ENCODE measurements around the gene SEC14L5.
A peak's percentile ranks its signal among the peaks of the same experiment; 100 is the strongest.
"Not testable (repeated sequence)": the region's sequence is repeated elsewhere in the genome, so short reads cannot be mapped to it uniquely, and the experiment has no call there.

Gene SEC14L5

DNA sequence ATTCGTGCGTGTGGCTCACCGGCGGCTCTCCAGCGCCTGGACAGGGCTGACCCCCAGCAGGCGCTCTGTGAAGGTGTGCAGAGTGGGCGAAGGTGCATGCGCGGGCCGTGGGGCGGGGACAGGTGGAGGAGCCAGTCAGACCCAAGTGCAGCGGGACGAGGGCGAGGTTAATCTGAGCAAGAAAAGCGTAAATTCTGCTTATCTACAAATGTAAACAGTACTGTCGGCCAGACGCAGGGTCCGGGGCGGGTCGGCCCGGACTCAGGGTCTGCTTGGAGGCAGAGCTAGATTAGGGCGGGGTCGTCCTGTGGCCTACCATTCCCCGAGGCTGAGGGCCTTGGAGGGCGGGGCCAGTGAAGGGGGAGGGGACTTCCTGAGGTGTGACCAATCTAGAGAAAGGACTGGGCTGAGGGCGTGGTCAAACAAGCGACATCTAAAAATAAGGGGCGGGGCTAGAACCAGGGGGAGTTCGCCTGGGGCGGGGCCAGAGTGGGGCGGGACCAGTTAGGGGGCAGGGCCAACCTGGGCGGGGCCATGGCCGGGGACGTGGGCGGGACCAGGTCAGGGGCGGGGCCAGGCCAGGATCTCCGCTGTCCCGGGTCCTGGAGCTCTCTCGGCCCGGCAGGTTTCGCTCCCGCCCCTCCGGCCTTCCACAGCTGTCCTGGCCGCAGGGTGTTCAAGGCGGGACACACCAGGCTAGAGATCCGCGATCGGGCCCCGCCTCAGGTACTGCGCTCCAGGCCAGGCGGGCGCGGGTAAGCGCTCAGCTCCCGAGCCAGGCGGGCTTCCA lies at the start of gene SEC14L5:
TSS of gene SEC14L5 (plus strand) at position 611 of the 790 bp plus-strand sequence. CDS start 994 bp downstream, outside the sequence.
- DNase-seq = peak; percentile 90

DNA sequence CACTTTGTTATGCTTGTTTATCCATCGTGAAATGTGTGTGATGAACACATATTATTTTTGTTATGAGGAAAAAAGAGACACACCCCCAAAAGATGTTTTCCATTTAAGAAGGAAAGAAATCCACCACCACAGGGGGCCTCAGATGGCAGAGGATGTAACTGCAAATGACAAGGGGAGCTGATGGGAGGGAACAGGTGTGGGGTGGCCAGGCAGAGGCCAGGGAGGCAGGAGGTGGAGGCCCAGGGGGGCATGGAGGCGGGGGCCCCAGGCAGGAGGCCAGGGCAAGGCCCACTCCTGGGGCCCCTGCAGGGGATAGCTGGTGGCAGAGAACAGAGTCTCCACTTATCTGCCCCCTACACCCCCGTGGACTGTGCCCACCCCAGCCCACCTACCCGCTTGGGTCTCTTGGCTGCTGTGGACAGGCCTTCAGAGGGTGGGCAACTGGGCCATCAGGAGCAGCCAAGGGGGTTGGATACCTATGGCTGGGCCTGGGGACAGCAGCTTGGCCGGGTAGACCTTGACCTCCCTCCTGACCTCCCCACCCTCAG lies 49.2 kb upstream of the SEC14L5 start:
- DNase-seq = no peak

DNA sequence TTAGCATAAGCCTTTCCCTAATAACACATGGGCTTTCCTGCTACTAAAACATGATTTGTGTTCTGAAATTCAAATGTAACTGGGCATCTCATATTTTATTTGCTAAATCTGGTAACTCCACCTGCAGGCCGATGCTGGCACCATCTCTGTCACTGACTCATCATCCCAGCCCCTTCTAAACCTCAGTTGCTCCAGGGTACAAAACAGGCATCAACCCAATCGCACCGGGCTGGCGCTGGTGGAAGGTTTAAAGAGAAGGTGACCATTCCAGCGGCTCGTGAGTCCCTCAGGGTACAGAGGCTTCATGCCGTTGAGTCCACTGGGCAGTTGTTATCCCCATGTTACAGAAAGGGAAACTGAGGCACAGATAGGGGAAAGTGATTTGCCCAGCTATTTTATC lies 48.3 kb upstream of the SEC14L5 start:
- no peak for DNase-seq

DNA sequence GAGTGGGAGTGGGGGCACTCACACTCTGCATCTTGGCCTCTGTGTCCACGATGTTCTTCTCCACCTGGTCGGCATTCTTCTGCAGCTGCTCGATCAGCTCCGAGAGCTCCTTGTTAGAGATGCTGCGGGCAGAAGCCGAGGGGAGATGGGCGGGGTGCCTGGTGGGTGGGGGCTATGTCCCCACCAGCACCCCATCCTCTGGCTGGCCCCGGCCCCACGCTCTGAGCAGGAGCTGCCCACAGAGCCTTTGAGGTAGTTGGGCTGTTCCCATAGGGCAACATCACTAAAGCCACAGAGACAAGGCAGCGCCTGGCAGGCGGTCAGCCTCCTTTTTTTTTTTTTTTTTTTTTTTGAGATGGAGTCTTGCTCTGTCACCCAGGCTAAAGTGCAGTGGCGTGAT lies 47.3 kb upstream of the SEC14L5 start:
- no peak for DNase-seq

DNA sequence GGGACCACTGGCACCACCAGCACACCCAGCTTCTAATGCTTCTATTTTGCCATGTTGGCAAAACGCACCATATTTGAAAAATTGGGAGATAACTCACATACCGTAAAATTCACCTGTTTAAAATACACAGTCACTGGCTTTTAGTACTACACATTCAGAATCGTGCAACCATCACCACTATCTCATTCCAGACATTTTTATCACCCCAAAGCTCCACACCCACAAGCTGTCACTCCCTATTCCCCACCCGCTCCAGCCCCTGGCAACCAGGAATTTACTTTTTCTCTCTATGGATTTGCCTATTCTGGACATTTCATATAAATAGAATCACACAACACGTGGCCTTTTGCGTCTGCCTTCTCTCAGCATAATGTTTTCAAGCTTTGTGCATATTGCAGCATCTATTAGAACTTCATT lies 46.2 kb upstream of the SEC14L5 start:
- no peak for DNase-seq

DNA sequence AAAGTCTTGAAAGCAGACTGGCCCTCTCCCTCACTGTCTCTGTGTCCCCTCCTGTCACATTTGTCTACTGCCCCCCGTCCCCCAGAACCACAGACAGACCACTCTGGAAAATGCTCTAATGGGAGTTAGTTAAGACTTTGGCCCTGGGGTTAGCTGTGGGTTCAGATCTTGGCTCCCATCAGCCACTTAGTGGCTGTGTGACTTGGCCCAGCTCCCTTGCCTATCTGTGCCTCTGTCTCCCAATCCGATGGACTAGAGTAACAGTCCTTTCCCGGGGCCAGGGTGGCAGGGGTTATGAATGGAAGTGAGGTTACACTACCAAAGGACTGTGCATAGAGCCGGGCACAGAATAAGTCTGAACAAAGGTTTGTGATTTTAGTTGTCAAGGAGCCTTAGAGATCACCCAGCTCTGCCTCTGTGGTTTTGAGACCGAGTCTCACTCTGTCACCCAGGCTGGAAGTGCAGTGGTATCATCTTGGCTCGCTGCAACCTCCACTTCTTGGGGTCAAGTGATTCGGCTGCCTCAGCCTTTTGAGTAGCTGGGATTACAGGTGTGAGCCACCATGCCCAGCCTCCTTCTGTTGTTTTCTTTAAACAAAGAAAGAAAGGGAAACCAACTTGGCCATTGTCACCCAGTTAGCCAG lies 44.9 kb upstream of the SEC14L5 start:
- DNase-seq = no peak

DNA sequence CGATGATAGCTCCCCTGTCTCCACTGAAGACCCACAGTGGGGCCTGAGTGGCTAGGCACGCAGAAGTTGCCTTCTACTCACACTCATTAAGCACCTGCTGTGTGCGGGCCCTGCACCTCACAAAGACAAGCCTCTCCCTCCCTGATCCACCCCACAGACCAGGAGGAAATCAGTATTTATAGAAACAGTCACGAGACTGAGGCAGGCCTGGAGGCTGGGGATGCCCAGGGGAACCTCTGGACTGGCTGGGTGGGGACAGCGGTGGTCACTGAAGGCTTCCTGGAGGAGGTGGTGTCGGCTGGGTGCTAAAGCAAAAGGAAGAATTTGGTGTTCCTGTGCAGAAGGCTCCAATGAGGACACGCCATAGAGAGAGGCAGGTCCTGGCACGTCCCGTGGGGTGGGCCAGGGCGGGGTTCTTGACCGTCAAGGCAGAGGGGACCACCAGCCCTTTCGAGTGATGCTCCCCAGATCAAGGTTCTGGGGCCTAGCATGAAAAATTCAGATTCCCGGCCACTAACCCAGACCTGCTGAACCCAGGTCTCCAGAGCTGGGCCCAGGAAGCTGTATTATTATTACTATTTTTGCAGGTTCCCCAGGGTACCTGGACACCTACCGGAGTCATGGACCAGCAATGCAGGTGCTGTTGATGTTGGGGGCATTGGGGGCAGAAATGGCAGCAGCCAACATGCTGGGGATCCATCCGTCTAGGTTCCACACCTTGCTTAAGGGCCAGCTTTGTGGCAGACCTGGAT lies 44.2 kb upstream of the SEC14L5 start:
- no peak for DNase-seq

DNA sequence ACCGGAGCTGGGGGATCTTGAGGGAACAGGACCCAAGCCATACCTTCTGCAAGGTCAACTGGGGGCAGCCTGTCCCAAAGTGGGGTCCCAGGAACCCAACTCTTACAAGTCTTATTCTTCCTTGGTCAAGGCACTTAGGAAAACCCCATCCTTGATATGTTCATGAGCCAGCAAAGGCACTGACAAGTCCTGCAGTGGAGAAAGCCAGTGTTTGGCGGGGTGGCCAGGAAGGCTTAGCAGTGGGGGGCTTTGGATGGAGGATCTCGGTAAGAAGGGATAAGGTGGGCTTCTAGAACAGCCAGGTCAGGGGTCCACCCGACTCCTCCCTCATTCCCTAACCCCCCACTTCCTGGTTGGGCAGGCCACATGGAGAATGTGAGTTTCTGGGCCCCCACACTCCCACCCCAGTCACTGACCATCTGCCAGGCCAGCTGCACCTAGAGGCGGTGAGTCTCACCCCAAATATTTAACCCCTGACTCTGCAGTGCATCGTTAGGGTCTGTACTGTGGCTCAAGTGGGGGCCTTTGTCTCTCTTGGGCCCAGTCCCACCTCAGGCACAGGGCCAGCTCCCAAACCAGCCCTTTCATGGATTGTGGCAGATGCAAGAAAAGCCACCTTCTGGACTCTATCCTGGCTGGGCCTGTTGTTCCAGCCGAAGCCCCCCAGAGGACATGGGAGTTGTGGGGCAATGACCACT lies 43.5 kb upstream of the SEC14L5 start:
- DNase-seq = no peak

DNA sequence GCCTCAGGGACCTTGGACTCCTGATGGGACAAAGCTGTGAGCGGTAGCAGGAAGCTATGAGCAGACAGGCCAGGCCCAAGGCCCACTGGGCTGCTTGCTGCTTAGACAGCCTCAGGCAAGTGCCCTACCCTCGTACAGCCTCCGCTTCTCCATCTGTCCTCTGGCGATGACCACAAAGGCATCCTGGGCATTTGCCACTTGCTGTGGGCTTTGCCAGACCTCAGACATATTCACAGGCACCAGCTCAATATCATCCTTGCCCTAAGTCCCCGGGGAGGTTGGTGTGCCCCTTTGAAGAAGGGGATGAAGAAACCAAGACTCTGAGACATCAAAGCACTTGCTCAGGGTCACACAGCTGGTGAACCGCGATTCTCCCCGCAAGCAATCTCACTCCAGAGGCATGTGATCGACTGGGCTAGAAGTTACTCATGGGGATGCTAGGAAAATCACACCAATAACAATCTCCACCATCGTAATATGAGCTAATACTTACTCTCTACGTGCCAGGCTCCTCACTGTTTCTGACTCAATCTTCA lies 42.8 kb upstream of the SEC14L5 start:
- DNase-seq = no peak

DNA sequence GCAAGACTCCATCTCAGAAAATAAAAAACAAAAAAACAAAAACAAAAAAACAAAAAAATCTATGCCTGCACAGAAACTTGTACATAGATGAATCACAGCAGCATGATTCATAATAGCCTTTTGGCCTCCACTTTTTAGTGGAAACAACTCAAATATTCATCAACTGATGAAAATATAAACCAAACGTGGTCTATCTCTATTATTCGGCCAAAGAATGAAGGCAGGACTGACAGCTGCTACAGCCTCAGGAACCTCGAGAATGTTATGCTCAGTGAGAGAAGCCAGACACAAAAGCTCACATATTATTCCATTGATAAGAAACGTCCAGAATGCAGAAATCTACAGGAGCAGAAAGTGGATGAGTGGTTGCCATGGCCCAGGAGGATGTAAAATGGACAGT lies 41.0 kb upstream of the SEC14L5 start:
- DNase-seq = no peak

DNA sequence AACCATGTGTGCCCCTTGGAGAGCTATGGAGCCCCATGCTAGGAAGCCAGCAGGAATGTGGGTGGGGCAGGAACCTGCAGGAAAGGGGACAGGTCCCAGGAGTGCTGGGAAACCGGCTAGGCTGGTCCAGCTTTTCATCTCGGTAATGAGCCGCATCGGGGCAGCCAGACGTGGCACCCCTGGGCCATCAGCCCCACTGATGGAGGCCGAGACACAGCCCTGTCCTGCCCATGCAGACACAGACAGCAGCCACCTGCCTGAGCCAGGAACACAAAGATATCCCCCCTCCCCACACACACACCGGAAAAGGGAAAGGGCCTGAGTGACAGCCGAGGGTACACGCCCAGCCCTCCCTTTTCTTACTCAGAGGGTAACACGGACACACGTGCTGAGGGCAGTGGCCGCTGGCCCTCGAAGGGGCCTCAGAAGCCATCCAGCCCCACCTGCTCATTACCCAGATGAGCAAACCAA lies 39.3 kb upstream of the SEC14L5 start:
- DNase-seq = no peak

DNA sequence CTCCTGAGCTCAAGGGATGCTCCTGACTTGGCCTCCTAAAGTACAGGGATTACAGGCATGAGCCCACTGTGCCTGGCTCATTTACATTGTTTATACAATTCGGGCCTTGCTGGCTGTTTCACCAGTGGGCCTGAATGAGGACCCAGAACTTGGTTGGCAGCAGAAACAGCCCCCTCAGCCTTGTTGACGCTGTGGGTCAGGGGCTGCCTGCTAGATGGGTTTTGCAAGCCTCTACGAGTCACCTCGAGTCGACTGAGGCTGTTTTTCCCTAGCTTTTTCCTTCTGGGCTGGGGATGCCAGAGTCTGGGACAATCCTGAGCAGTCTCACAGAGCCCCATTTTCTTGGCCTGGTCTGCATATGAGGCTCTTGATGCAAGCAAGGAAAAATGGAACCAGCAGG lies 37.3 kb upstream of the SEC14L5 start:
- no peak for DNase-seq

DNA sequence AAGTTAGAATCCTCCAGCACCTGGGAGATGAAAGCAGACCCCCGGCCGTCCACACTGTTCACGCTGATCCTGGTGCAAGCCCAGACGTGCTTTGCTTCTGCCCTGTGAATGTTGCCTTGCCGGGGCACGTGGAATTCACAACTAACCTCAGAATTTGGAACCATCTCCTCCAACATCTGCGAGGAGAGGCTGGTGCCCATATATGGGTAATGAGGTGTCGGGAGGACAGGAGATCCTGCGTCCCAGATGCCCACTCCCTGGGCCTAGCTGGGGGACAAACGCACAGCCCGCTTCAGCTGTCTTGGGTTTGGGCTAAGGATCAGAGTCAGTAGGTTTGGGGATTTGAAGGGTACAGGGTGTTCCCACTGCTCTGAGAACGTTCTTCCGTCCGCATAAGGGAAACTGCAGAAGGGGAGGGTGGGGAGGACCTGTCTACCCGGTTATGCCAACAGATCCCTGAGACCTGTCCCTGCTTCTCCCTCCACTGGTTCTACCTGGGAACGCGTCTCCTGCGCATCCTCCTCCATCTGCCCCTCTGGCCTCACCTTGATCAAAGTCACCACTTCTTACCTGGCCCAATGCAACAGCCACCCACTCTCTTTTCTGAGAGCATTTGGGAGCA lies 35.3 kb upstream of the SEC14L5 start:
- DNase-seq = no peak

DNA sequence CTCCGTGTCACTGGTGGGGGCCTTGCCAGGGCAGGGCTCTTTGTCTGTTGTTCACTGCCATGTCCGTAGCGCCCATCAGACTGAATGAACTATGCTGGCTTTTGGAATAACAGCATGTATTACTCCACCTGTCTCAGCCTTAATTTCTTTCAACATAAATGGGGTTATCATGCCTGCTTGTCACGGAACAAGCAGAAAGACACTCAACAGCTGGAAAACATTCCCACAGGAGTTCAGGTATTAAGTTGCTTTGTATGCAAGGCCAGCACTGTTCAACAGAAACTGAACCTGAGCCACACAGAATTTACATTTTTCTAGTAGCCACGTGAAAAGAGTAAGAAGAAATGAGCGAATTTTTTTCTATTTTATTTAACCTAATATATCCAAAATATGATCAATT lies 34.3 kb upstream of the SEC14L5 start:
- no peak for DNase-seq

DNA sequence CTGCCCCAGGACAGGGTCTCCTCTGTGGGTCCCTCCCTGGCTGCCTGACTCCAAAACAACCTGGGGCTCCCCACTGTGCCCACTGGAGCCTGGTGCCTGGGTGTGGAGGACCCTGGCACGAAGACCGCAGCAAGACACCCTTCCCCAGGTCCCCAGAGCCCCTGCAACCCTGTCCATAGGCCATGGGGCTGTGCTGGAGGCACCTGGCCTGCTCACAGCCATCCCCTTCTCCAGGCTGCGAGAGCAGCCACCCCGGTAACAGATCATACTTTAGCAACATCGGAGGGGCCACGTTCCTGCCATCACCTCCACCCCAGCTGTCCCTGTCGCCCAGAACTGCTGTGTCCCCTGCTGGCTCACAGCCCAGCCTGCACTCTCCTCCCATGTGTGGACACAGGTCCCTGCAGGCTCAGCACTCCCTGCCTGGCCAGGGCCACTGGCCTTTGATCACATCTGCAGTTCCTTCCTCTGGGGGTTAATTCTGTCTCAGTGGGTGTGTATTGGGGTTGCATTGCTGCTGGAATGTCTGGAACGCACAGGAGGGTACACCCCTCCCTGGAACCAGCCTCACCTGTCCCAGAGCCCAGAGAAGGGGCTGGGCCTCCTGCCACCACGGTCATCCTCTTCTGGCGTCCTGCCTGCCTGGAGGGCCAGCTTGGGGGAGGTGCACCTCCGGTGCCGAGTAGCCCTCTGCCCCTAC lies 33.4 kb upstream of the SEC14L5 start:
- no peak for DNase-seq

DNA sequence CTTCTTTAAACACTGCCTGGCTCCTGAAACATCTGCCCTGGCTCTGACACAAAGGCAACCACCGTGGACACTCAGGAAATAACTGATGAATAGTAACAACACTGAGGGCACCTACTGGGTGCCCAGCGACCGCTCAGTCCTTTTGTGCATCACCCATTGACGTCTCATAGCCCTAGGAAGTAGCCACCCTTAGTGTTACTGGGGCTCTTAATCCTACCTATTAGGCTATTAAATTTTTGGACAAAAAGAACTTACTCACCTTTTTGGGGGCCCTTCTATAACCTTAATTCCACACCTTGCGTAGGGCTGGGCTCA lies 32.9 kb upstream of the SEC14L5 start:
- no peak for DNase-seq

DNA sequence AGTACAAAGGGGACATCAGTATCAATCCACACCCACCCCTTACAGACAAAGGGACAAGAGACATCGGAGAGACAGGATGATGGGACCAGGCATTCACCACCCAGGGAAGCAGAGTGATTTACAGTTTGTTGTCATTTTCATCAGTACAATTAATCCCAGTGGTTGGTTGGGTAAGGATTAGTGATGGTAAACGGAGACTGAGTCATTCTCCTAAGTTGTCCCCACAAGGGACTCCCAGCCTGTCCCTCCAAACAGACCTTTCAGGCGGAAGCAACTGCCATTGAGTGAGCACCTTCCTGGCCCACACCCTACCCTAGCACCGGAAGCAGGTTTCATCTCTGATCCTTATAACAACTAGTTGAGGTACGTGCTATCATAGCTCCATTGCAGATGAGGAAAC lies 32.3 kb upstream of the SEC14L5 start:
- DNase-seq = no peak

DNA sequence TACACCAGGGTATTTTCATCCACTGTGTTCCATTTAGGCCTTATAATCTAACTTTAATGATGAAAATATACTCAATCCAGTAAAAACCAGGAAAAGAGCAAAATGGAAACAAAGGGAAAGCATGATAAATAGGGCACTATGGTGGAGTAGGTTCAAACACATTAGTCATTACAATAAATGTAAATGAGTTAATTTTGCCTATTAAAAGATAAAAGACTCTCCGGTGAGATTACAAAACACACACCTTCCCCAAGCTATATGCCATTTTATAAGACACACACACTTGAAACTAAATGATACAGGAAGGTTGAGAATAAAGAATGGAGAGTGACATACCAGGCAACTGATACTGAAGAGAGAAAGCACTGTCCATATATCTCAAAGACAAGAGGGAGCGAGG lies 31.2 kb upstream of the SEC14L5 start:
- no peak for DNase-seq

DNA sequence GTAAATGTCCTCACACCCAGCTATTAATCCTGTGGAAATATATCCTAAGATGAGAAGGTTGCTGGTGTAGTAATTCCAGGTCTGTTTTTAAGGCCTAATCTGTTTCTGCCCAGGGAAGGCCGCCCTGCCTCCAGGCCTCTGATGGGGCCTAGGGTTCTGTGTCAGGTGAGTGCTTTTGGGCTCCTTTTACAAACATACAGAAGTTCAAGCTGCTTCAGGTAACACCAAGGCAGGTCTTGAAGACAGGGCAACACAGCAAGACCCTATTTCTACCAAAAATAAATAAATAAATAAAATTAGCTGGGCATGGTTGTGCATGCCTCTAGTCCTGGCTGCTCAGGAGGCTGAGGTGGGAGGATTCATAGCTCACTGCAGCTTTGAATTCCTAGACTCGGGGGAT lies 30.5 kb upstream of the SEC14L5 start:
- DNase-seq = no peak

DNA sequence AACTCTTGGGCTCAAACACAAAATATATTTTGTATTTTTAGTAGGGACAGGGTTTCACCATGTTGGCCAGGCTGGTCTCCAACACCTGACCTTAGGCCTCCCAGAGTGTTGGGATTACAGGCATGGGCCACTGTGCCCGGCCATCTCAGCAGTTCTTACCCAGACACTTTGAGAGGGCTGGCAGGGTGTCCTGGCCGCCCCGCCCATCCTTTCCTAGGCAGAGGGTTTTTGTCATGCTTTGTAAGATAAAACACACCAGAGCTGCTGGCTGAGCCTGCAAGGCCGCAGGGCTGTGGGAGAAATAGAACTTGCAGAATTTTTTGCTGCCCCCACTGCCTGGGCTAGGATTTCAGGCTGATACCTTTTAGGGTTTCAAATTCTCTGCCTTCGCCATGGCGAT lies 29.9 kb upstream of the SEC14L5 start:
- DNase-seq = no peak

DNA sequence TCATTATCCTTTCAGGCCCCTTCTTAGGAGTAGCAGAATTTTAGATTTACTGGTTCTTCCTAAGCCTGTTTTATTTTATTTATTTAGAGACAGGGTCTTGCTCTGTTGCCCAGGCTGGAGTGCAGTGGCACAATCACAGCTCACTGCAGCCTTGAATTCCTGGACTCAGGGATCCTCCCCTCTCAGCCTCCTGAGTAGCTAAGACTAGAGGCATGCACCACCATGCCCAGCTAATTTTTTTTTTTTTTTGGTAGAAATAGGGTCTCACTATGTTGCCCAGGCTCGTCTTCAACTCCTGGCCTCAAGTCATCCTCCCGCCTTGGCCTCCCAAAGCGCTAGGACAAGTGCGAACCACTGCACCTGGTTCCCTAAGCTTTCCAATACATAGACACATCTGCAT lies 28.5 kb upstream of the SEC14L5 start:
- DNase-seq = not testable (repeated sequence)

DNA sequence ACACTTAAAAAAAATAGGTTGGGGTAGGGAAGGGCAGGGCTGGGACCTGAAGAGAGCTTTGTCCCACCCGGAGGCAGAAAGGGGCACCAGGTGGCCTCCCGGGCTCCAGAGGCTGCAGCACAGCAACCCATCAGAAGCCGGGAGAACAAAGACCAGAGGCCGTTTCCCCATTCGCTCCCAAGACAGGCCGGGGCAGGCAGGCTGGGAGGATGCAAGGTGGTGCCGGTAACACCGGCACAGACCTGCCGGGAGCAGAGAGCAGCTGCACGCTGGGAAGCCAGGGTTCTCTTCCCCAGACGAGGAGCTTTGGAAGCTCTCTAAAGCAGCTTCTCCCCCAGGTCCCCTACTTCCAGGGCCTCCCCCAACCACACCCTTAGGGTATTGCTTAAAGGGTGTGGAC lies 26.7 kb upstream of the SEC14L5 start:
- DNase-seq = no peak

Measured in NCI-H446 treated with DMSO at 0.1 percent for 48 hours (cell line).